K562 (cell line): Measurements from ENCODE around the gene DSCAM. TPM values are rescaled to one million over a fixed set of nuclear protein-coding genes. Genes with fewer than 3 reads are reported as not detected.

Experiments used
- ATAC-seq: fragments of 200-7000 bp; cut with Tn5 transposase; 3 replicates; pipeline ENCODE4 v1.9.1; 2020; ENCODE audit warnings: moderate library complexity
- BruUV-seq: library from RNA; stranded (reverse); fragments of 400-500 nt; replicated peaks from 2 replicates; lab custom pipeline; 2021; lab: Mats Ljungman, UMichigan
- CTCF ChIA-PET: fragments of 300-600 bp; formaldehyde crosslinking; extraction: SDS; loops from one replicate; lab custom pipeline; 2021; ENCODE audit warnings: low intra/inter-chr PET ratio; lab: Yijun Ruan, JAX
- POLR2A ChIA-PET: fragments of 300-600, 350-650 bp; sonication (Branson Sonifier 250); formaldehyde crosslinking; extraction: SDS; loops from one replicate; lab custom pipeline; 2021; ENCODE audit warnings: antibody characterized with exemption, inconsistent platforms; lab: Yijun Ruan, JAX
- DNase-seq, 4 experiments: peaks; one replicate each; pipeline versions ENCODE4 v3.0.0 to v3.0.0-alpha.2; 2011 to 2018; ENCODE audit warnings: low spot score in 3 of 4, mixed read lengths in 3 of 4; ENCODE audit errors: extremely low read depth in 1 of 4
- FAIRE-seq: peaks from 2 replicates; lab custom pipeline; 2011; peaks lifted over from hg19 to GRCh38; lab: Jason Lieb, UNC
- H2AFZ ChIP-seq: 2 replicates; pipeline ENCODE4 v1.6.0; 2011; ENCODE audit warnings: low read depth, low read length, control low read depth, inconsistent platforms
- H3K27ac ChIP-seq: fragments of 200-600 bp; 3 replicates; pipeline ENCODE4 v1.8.0; 2011; ENCODE audit warnings: low read depth, mild to moderate bottlenecking, control low read depth, inconsistent platforms, low read length, moderate library complexity, mixed read lengths; ENCODE audit errors: extremely low read depth
- H3K27me3 ChIP-seq, 2 experiments: fragments of 300-600 bp in 1 of 2; 2 replicates in 1 of 2; 3 replicates in 1 of 2; pipeline versions ENCODE4 v1.6.0 to v1.8.0; 2011; ENCODE audit warnings: inconsistent platforms in 2 of 2, low read length in 2 of 2, mild to moderate bottlenecking in 1 of 2, mixed read lengths in 1 of 2, moderate library complexity in 1 of 2; ENCODE audit not compliant: control insufficient read depth in 2 of 2, insufficient read depth in 2 of 2
- H3K36me3 ChIP-seq: fragments of 300-600 bp; 3 replicates; pipeline ENCODE4 v1.8.0; 2011; ENCODE audit warnings: mild to moderate bottlenecking, low read length, inconsistent platforms; ENCODE audit not compliant: control insufficient read depth, insufficient read depth
- H3K4me1 ChIP-seq, 2 experiments: fragments of 200-600 bp in 1 of 2; replicated peaks in 1 of 2; 2 replicates in 1 of 2; 3 replicates in 1 of 2; pipeline versions ENCODE4 v1.5.1 to v1.8.0; 2011; ENCODE audit warnings: inconsistent platforms in 2 of 2, low read length in 2 of 2, mild to moderate bottlenecking in 1 of 2, mixed read lengths in 1 of 2, moderate library complexity in 1 of 2; ENCODE audit not compliant: control insufficient read depth in 2 of 2, insufficient read depth in 2 of 2
- H3K4me2 ChIP-seq: 2 replicates; pipeline ENCODE4 v1.6.1; 2011; ENCODE audit warnings: low read length, control low read depth, inconsistent platforms, mixed read lengths; ENCODE audit not compliant: insufficient read depth
- H3K4me3 ChIP-seq: fragments of 200-600 bp; sonication (generic), shearing (Covaris generic); 2 replicates; pipeline ENCODE4 v1.5.1; 2016; ENCODE audit warnings: control low read depth, inconsistent platforms
- H3K79me2 ChIP-seq: fragments of 200-600 bp; 3 replicates; pipeline ENCODE4 v1.8.0; 2011; ENCODE audit warnings: low read length, inconsistent platforms; ENCODE audit not compliant: control insufficient read depth, insufficient read depth
- H3K9ac ChIP-seq, 2 experiments: 2 replicates each; pipeline versions ENCODE4 v1.6.0 to v1.6.1; 2011; ENCODE audit warnings: low read depth in 2 of 2, low read length in 2 of 2, control low read depth in 1 of 2, inconsistent platforms in 1 of 2, mild to moderate bottlenecking in 1 of 2, mixed read lengths in 1 of 2; ENCODE audit not compliant: insufficient read depth in 1 of 2
- H3K9me1 ChIP-seq: one replicate; pipeline ENCODE4 v1.6.0; 2011; ENCODE audit warnings: inconsistent platforms, mild to moderate bottlenecking, low read length, moderate library complexity; ENCODE audit not compliant: control insufficient read depth, insufficient read depth
- H3K9me3 ChIP-seq: replicated peaks from 2 replicates; pipeline ENCODE4 v1.5.1; 2011; ENCODE audit warnings: low read depth, low read length, inconsistent platforms; ENCODE audit not compliant: control insufficient read depth, insufficient read depth
- H4K20me1 ChIP-seq: replicated peaks from 2 replicates; pipeline ENCODE4 v1.6.1; 2011; ENCODE audit warnings: low read length, inconsistent platforms, mixed read lengths; ENCODE audit not compliant: control insufficient read depth, insufficient read depth
- CREM ChIP-seq: IDR thresholded peaks from 2 replicates; pipeline ENCODE4 v1.6.1; 2014; ENCODE audit warnings: antibody characterized with exemption, low read depth
- RBM39 ChIP-seq: fragments of 200-400 bp; formaldehyde crosslinking; optimal IDR thresholded peaks from 2 replicates; pipeline ENCODE3; 2018; ENCODE audit warnings: low read depth, low read length
- ZNF184 ChIP-seq: sonication (generic); formaldehyde crosslinking; IDR thresholded peaks from 2 replicates; pipeline ENCODE4 v1.5.0; 2020; ENCODE audit warnings: missing genetic modification reagents
- ZNF75A ChIP-seq: fragments of 450-650 bp; formaldehyde crosslinking; IDR thresholded peaks from 2 replicates; pipeline ENCODE4 v1.4.0; 2020; ENCODE audit warnings: mild to moderate bottlenecking
- WGBS: fragments of 100-300 bp; shearing (Covaris generic); methylation state at CpG from one replicate; pipeline ENCODE4 v1.1.6; 2016; ENCODE audit warnings: low coverage, mixed read lengths; ENCODE audit not compliant: insufficient coverage; ENCODE audit errors: missing lambda C conversion rate; 5-methylcytosine and 5-hydroxymethylcytosine counted together
- in situ Hi-C: fragments of 300-500 bp; cut with MboI; formaldehyde crosslinking; loops from 4 replicates; pipeline ENCODE4 v1.15.0; 2018; ENCODE audit warnings: inconsistent platforms, mixed read lengths
- intact Hi-C: fragments of 100-400 bp; cut with micrococcal nuclease; formaldehyde crosslinking; loops from 2 replicates; pipeline ENCODE4 v1.14.2; 2022
- polyA plus RNA-seq, 8 experiments: library from polyadenylated mRNA; depleted of rRNA in 4 of 8; stranded (reverse) in 5 of 8; unstranded in 3 of 8; fragments of >200 nt; fragmentation: Nextera tagmentation in 2 of 8; fragmentation: Illumina TruSeq in 1 of 8; extraction: Ambion mirVana in 2 of 8; extraction: Trizol in 1 of 8; gene quantifications; 2 replicates each; pipeline versions ENCODE4 v1.2.1 to v1.2.3, GENCODE V29; 2011 to 2014; ENCODE audit warnings: inconsistent platforms in 1 of 8, missing spikeins in 1 of 8
- total RNA-seq, 7 experiments: library from RNA; depleted of rRNA in 6 of 7; stranded (reverse); fragments of >200 nt in 6 of 7; fragmentation: Illumina TruSeq in 2 of 7; extraction: Trizol in 2 of 7; gene quantifications; 2 replicates each; pipeline versions ENCODE4 v1.2.1 to v1.2.3, GENCODE V29; 2011 to 2021; ENCODE audit warnings: low replicate concordance in 1 of 7
- TF ChIP-seq, protein P1 (sequence below): IDR thresholded peaks from 3 replicates; pipeline ENCODE4 v1.6.1; 2011; ENCODE audit warnings: borderline replicate concordance, mild to moderate bottlenecking; ENCODE audit not compliant: insufficient read length, insufficient read depth
- TF ChIP-seq, protein P2 (sequence below): fragments of 250-450 bp; sonication (Bioruptor Pico); IDR thresholded peaks from 2 replicates; pipeline ENCODE4 v1.8.0; 2022; ENCODE audit warnings: inconsistent platforms
- TF ChIP-seq, protein P3 (sequence below), 2 experiments: fragments of 450-650 bp in 1 of 2; sonication (generic) in 1 of 2; formaldehyde crosslinking; conservative IDR thresholded peaks; 2 replicates each; pipeline versions ENCODE4 v1.4.0 to v1.8.1; 2020 to 2022; ENCODE audit warnings: mild to moderate bottlenecking in 1 of 2, missing genetic modification reagents in 1 of 2
- TF ChIP-seq, protein P4 (sequence below): fragments of 450-650 bp; IDR thresholded peaks from 2 replicates; pipeline ENCODE4 v1.6.1; 2017; ENCODE audit warnings: antibody characterized with exemption

Gene DSCAM
- total and polyA plus RNA-seq, 9 of the 15 experiments (the other 6 are each of a cell fraction or from before 2014, with no cell fraction given): not detected

DNA sequence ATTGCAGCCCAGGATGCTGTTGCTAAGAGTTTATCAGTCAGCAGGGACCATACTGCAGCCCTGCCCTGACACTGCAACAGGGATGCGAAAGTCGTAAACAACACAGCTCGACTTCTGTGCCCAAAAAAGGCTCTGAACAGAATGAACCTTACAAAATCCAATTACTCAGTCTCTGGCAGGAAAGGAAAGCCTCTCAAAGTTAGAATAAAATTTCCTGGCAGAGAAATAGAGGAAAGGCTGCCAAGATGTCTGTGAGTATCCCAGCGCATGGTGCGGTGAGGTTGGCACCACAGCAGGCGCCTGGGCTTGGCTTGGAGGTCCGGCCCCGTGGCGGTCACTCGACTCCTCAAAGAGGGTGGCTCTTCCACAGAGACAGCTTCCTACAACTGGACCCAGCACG is 794.0 kb downstream of the DSCAM start (continued):
- TF ChIP-seq, protein P1, sequence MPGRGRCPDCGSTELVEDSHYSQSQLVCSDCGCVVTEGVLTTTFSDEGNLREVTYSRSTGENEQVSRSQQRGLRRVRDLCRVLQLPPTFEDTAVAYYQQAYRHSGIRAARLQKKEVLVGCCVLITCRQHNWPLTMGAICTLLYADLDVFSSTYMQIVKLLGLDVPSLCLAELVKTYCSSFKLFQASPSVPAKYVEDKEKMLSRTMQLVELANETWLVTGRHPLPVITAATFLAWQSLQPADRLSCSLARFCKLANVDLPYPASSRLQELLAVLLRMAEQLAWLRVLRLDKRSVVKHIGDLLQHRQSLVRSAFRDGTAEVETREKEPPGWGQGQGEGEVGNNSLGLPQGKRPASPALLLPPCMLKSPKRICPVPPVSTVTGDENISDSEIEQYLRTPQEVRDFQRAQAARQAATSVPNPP: no peak
- TF ChIP-seq RBM39: no peak
- TF ChIP-seq, protein P2, sequence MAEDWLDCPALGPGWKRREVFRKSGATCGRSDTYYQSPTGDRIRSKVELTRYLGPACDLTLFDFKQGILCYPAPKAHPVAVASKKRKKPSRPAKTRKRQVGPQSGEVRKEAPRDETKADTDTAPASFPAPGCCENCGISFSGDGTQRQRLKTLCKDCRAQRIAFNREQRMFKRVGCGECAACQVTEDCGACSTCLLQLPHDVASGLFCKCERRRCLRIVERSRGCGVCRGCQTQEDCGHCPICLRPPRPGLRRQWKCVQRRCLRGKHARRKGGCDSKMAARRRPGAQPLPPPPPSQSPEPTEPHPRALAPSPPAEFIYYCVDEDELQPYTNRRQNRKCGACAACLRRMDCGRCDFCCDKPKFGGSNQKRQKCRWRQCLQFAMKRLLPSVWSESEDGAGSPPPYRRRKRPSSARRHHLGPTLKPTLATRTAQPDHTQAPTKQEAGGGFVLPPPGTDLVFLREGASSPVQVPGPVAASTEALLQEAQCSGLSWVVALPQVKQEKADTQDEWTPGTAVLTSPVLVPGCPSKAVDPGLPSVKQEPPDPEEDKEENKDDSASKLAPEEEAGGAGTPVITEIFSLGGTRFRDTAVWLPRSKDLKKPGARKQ (CRISPR knock-in tag): no peak
- TF ChIP-seq, protein P3, sequence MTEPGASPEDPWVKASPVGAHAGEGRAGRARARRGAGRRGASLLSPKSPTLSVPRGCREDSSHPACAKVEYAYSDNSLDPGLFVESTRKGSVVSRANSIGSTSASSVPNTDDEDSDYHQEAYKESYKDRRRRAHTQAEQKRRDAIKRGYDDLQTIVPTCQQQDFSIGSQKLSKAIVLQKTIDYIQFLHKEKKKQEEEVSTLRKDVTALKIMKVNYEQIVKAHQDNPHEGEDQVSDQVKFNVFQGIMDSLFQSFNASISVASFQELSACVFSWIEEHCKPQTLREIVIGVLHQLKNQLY (CRISPR knock-in tag; conservative IDR thresholded peaks at IDR 0.05): no peak
- no peak for TF ChIP-seq ZNF184 (CRISPR knock-in tag)
- TF ChIP-seq ZNF75A (CRISPR knock-in tag): no peak
- TF ChIP-seq, all 486 proteins: peak for 0

DNA sequence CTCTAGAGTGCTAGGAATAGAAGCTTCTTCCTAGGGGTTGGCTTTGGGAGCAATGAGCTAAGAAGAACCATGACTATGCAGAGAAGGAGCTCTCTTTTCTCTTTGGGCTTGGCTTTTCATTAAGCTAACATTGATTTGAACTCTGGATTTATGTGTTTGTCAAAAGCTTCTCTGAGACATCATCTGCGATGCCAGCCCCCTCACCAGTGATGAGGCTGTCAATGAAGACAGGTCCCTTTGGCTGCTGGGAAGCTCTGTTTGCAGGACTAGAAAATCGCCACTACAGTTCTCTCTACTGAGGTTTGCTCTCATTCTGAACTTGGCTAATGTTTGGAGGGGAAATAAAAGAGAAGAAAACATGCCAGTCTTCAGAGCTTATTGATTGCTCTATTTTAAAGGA is 794.7 kb downstream of the DSCAM start:
- intact Hi-C loops (no loop called here), in situ Hi-C loops (no loop called here)
- H3K36me3 ChIP-seq: no peaks in the 10 kb centered on the region
- H3K9ac ChIP-seq: no peak overlapping the region
- ChIA-PET POLR2A (interaction anchor here (1.4 kb wide), 1 partner anchor 12 kb away, joined by 4 read pairs; no protein-coding TSS in a partner anchor), CTCF (no interaction called here)
- FAIRE-seq (no peak), ATAC-seq (no peak), DNase-seq (no peak)
- H3K4me2 ChIP-seq: no peak overlapping the region
- no peaks in the 10 kb centered on the region for H4K20me1 ChIP-seq
- no peak overlapping the region for H2AFZ ChIP-seq
- H3K79me2 ChIP-seq: no peaks in the 10 kb centered on the region
- no peaks in the 10 kb centered on the region for H3K9me1 ChIP-seq
- no peak for TF ChIP-seq CREM
- TF ChIP-seq, protein P4, sequence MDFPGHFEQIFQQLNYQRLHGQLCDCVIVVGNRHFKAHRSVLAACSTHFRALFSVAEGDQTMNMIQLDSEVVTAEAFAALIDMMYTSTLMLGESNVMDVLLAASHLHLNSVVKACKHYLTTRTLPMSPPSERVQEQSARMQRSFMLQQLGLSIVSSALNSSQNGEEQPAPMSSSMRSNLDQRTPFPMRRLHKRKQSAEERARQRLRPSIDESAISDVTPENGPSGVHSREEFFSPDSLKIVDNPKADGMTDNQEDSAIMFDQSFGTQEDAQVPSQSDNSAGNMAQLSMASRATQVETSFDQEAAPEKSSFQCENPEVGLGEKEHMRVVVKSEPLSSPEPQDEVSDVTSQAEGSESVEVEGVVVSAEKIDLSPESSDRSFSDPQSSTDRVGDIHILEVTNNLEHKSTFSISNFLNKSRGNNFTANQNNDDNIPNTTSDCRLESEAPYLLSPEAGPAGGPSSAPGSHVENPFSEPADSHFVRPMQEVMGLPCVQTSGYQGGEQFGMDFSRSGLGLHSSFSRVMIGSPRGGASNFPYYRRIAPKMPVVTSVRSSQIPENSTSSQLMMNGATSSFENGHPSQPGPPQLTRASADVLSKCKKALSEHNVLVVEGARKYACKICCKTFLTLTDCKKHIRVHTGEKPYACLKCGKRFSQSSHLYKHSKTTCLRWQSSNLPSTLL: no peak
- H3K4me1 ChIP-seq: no peaks in the 10 kb centered on the region
- H3K27ac ChIP-seq: no peak overlapping the region
- no peak overlapping the region for H3K4me3 ChIP-seq
- 0% methylated on average over 2 of the region's 2 CpGs for WGBS
- H3K9me3 ChIP-seq: no peaks in the 10 kb centered on the region
- no peaks in the 10 kb centered on the region; a peak in 1 of 5 replicates for H3K27me3 ChIP-seq
- BruUV-seq: no TSS peak
